Measurements from ENCODE around the gene IRAK2.

Gene IRAK2

DNA sequence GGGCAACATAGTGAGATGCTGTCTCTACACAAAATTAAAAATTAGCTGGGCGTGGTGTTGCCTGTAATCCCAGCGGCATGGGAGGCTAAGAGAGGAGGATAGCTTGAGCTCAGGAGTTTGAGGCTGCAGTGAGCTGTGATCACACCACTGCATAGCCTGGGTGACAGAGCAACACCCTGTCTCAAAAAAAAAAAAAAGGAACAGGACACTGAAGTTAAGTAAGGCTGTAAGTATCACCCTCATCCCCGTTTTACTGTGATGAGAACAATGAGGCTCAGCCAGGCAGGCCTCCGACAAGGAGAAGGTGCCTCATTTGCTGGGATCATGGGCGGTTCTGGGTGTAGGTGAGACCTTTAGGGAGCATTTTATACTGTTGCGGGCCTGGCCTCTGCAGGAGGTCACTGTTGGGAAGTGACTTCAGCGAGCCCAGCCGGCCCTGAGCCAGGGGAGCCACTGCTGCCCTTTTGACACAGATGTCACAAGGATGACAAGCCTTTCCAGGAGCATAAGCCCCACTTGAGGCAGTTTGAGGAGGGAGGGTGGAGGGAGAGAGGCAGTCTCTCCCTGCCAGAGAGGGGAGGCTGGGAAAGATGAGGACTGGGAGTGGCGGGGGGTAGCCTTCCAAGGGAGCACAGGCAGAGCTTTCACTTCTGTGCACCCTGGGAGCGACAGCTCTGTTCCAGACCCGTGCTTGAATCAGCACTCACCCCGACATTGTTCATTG is 30.8 kb downstream of the IRAK2 start:
- peak overlapping the region; percentile 92 for H3K27ac ChIP-seq
- POLR2A ChIA-PET (ENCODE audit: low non-redundant PET), result no interaction called here
- CTCF ChIA-PET, result no interaction called here
- TF ChIP-seq, protein P1, sequence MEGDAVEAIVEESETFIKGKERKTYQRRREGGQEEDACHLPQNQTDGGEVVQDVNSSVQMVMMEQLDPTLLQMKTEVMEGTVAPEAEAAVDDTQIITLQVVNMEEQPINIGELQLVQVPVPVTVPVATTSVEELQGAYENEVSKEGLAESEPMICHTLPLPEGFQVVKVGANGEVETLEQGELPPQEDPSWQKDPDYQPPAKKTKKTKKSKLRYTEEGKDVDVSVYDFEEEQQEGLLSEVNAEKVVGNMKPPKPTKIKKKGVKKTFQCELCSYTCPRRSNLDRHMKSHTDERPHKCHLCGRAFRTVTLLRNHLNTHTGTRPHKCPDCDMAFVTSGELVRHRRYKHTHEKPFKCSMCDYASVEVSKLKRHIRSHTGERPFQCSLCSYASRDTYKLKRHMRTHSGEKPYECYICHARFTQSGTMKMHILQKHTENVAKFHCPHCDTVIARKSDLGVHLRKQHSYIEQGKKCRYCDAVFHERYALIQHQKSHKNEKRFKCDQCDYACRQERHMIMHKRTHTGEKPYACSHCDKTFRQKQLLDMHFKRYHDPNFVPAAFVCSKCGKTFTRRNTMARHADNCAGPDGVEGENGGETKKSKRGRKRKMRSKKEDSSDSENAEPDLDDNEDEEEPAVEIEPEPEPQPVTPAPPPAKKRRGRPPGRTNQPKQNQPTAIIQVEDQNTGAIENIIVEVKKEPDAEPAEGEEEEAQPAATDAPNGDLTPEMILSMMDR (conservative IDR thresholded peaks at IDR 0.05; ENCODE audit: low read depth), result no peak
- DNase-seq (ENCODE audit: low spot score), result no peak

GRCh38 chr3:10196389-10197052 is 31.8 kb downstream of the IRAK2 start:
- TF ChIP-seq, protein P1 (conservative IDR thresholded peaks at IDR 0.05; ENCODE audit: low read depth), result no peak
- ChIA-PET POLR2A (ENCODE audit: low non-redundant PET) (no interaction called here), CTCF (no interaction called here)
- DNase-seq (ENCODE audit: low spot score), result no peak
- peak overlapping the region; percentile 92 for H3K27ac ChIP-seq

DNA sequence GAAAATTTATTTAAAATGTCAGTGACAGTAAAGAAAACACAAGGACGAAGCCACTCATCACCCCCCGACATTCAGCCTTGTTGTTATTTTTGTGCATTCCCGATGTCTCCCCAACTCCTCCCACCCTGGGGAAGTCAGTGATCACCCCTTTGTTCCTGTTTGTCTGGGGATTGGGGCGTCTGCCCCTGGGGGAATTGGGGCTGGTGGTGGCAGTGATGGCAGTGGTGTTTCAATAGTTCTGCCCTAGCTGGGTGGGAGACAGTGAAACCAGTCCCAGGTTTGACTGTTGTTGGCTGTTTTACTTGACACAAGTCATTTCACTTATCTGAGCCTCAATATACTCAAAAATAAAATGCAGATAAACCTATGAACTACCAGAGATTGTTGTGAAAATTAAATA is 33.5 kb downstream of the IRAK2 start:
- DNase-seq (ENCODE audit: low spot score), result no peak
- TF ChIP-seq, protein P1 (conservative IDR thresholded peaks at IDR 0.05; ENCODE audit: low read depth), result no peak
- POLR2A ChIA-PET (ENCODE audit: low non-redundant PET), result no interaction called here
- CTCF ChIA-PET, result no interaction called here
- H3K27ac ChIP-seq, result peak overlapping the region; percentile 76

- DNase-seq (ENCODE audit: low spot score), result peak; percentile 44
- peak overlapping the region; percentile 76 for H3K27ac ChIP-seq
- CTCF ChIA-PET, result interaction anchor here (0.5 kb wide), 1 partner anchor 15 kb away, joined by 3 read pairs; no protein-coding TSS in a partner anchor
- TF ChIP-seq, protein P1 (conservative IDR thresholded peaks at IDR 0.05; ENCODE audit: low read depth), result no peak
- POLR2A ChIA-PET (ENCODE audit: low non-redundant PET), result no interaction called here
Observed at GRCh38 chr3:10198761-10199649, 34.3 kb downstream of the IRAK2 start.

- CTCF ChIA-PET, result no interaction called here
- DNase-seq (ENCODE audit: low spot score), result no peak
- H3K27ac ChIP-seq, result peak overlapping the region; percentile 96
- TF ChIP-seq, protein P1 (conservative IDR thresholded peaks at IDR 0.05; ENCODE audit: low read depth), result no peak
- POLR2A ChIA-PET (ENCODE audit: low non-redundant PET), result interaction anchor here (0.7 kb wide), 1 partner anchor 14 kb away, joined by 3 read pairs; no protein-coding TSS in a partner anchor
Observed at GRCh38 chr3:10204921-10205320, 40.2 kb downstream of the IRAK2 start.

Measured in RWPE1 (cell line).